NCI-H2196 (cell line): Measurements from ENCODE around the gene ACKR2.

Source experiments
- DNase-seq: peaks from one replicate; lab custom pipeline; 2025; ENCODE audit not compliant: unreplicated experiment; lab: John Stamatoyannopoulos, UW

Gene ACKR2

GRCh38 chr3:42809202-42809601 is at the start of gene ACKR2:
ACKR2 (plus strand) TSS chr3:42809445; CDS start chr3:42864503, 55,058 bp downstream.
- DNase-seq, result no peak

- DNase-seq, result no peak
These were observed 47.1 kb upstream of the ACKR2 start for GRCh38 chr3:42762046-42762724.

- no peak for DNase-seq
These were observed 46.2 kb upstream of the ACKR2 start for GRCh38 chr3:42763021-42763420.

GRCh38 chr3:42764115-42764514 is 45.1 kb upstream of the ACKR2 start:
- no peak for DNase-seq

GRCh38 chr3:42764561-42765295 is 44.5 kb upstream of the ACKR2 start:
- DNase-seq, result no peak

- DNase-seq, result no peak
These were observed 39.6 kb upstream of the ACKR2 start for GRCh38 chr3:42769477-42770131.

- DNase-seq, result no peak
These were observed 38.0 kb upstream of the ACKR2 start for GRCh38 chr3:42771271-42771670.

- peak; percentile 88 for DNase-seq
These were observed 36.4 kb upstream of the ACKR2 start, which contains the start of gene CCDC13 for GRCh38 chr3:42772670-42773408. CCDC13 (minus strand) TSS chr3:42773253; CDS start chr3:42758345, 14,908 bp downstream.

- no peak for DNase-seq
These were observed 35.9 kb upstream of the ACKR2 start for GRCh38 chr3:42773409-42773751.

GRCh38 chr3:42778644-42779043 is 30.6 kb upstream of the ACKR2 start:
- no peak for DNase-seq

GRCh38 chr3:42780398-42780797 is 28.8 kb upstream of the ACKR2 start:
- DNase-seq, result no peak

GRCh38 chr3:42780892-42781700 is 28.1 kb upstream of the ACKR2 start:
- peak; percentile 62 for DNase-seq

GRCh38 chr3:42786212-42786611 is 23.0 kb upstream of the ACKR2 start:
- no peak for DNase-seq

- DNase-seq, result no peak
These were observed 22.6 kb upstream of the ACKR2 start for GRCh38 chr3:42786631-42787030.

GRCh38 chr3:42790714-42791229 is 18.5 kb upstream of the ACKR2 start:
- DNase-seq, result peak; percentile 2

GRCh38 chr3:42795621-42796181 is 13.5 kb upstream of the ACKR2 start:
- DNase-seq, result no peak

GRCh38 chr3:42796332-42796885 is 12.8 kb upstream of the ACKR2 start:
- no peak for DNase-seq

- no peak for DNase-seq
These were observed 9.9 kb upstream of the ACKR2 start for GRCh38 chr3:42799376-42799775.

GRCh38 chr3:42800251-42800650 is 9.0 kb upstream of the ACKR2 start:
- DNase-seq, result no peak
